HCT116 (cell line): ENCODE results near the gene PLCD1. TPM values are rescaled to one million over a fixed set of nuclear protein-coding genes. Genes with fewer than 3 reads are reported as not detected.

Source experiments
- ATAC-seq: fragments of 200-7000 bp; cut with Tn5 transposase; 2 replicates; pipeline ENCODE4 v1.9.1; 2020; ENCODE audit warnings: mild to moderate bottlenecking, moderate library complexity
- BruUV-seq: library from RNA; stranded (reverse); fragments of 400-500 nt; replicated peaks from 2 replicates; lab custom pipeline; 2021; lab: Mats Ljungman, UMichigan
- CTCF ChIA-PET: fragments of 300-600 bp; sonication (Branson Sonifier 250); formaldehyde crosslinking; loops from one replicate; lab custom pipeline; 2021; ENCODE audit warnings: antibody characterized with exemption; lab: Charles Lee
- POLR2A ChIA-PET: fragments of 300-600, 350-600 bp; sonication (Branson Sonifier 250); formaldehyde crosslinking; loops from one replicate; lab custom pipeline; 2021; ENCODE audit warnings: antibody characterized with exemption; lab: Charles Lee
- RAD21 ChIA-PET, 2 experiments: fragments of 300-600 bp; sonication (Branson Sonifier 250); formaldehyde crosslinking; loops; one replicate each; lab custom pipeline; 2023; ENCODE audit warnings: low total read pairs in 2 of 2; ENCODE audit not compliant: uncharacterized antibody in 2 of 2, unreplicated experiment in 2 of 2, low non-redundant PET in 1 of 2; lab: Charles Lee
- DNase-seq: peaks from one replicate; pipeline ENCODE4 v3.0.0-alpha.2; 2010; ENCODE audit warnings: low read depth, low spot score
- H2AFZ ChIP-seq: fragments of 200-600 bp; shearing (Covaris generic), sonication (generic); 2 replicates; pipeline ENCODE4 v1.6.1; 2017; ENCODE audit warnings: low read depth, mixed run types, mixed read lengths, antibody characterized with exemption, low read length; ENCODE audit not compliant: poor library complexity, severe bottlenecking
- H3K27ac ChIP-seq: 2 replicates; pipeline ENCODE4 v1.5.1; 2012; ENCODE audit warnings: low read depth, low read length
- H3K27me3 ChIP-seq: fragments of 200-600 bp; sonication (generic); 2 replicates; pipeline ENCODE4 v1.6.1; 2016; ENCODE audit warnings: mixed run types, low read length, mixed read lengths; ENCODE audit not compliant: insufficient read depth
- H3K36me3 ChIP-seq, 2 experiments: fragments of 200-500 bp in 1 of 2; fragments of 200-600 bp in 1 of 2; sonication (Bioruptor generic) in 1 of 2; sonication (generic) in 1 of 2; 2 replicates each; pipeline versions ENCODE4 v1.5.1 to v1.6.1; 2014 to 2016; ENCODE audit warnings: low read length in 2 of 2, inconsistent platforms in 1 of 2, mixed read lengths in 1 of 2, mixed run types in 1 of 2; ENCODE audit not compliant: insufficient read depth in 2 of 2, control insufficient read depth in 1 of 2
- H3K4me1 ChIP-seq, 2 experiments: fragments of 200-600 bp in 1 of 2; sonication (generic) in 1 of 2; 2 replicates each; pipeline versions ENCODE4 v1.5.1 to v1.6.1; 2012 to 2017; ENCODE audit warnings: low read length in 2 of 2, inconsistent platforms in 1 of 2, mild to moderate bottlenecking in 1 of 2, mixed read lengths in 1 of 2, mixed run types in 1 of 2, moderate library complexity in 1 of 2; ENCODE audit not compliant: insufficient read depth in 2 of 2, control insufficient read depth in 1 of 2
- H3K4me2 ChIP-seq: fragments of 200-600 bp; sonication (generic); 2 replicates; pipeline ENCODE4 v1.6.1; 2017; ENCODE audit warnings: mixed run types, low read length, mixed read lengths
- H3K4me3 ChIP-seq, 2 experiments: fragments of 200-600 bp in 1 of 2; sonication (generic) in 1 of 2; replicated peaks in 1 of 2; 2 replicates each; pipeline ENCODE4 v1.5.1; 2011 to 2016; ENCODE audit warnings: low read length in 2 of 2, control low read depth in 1 of 2, low read depth in 1 of 2, mild to moderate bottlenecking in 1 of 2, mixed read lengths in 1 of 2, mixed run types in 1 of 2
- H3K79me2 ChIP-seq: fragments of 200-600 bp; sonication (generic); 2 replicates; pipeline ENCODE4 v1.6.1; 2017; ENCODE audit warnings: mild to moderate bottlenecking, mixed run types, low read length, moderate library complexity, mixed read lengths; ENCODE audit not compliant: insufficient read depth
- H3K9ac ChIP-seq: fragments of 200-600 bp; sonication (generic); 2 replicates; pipeline ENCODE4 v1.6.1; 2016; ENCODE audit warnings: low read length, mixed read lengths
- H3K9me2 ChIP-seq: fragments of 200-600 bp; sonication (generic), shearing (Covaris generic); 2 replicates; pipeline ENCODE4 v1.6.1; 2017; ENCODE audit warnings: mixed run types, mild to moderate bottlenecking, moderate library complexity; ENCODE audit not compliant: insufficient read depth
- H3K9me3 ChIP-seq, 2 experiments: fragments of 200-500 bp in 1 of 2; fragments of 200-600 bp in 1 of 2; sonication (Bioruptor generic) in 1 of 2; sonication (generic) in 1 of 2; 2 replicates each; pipeline ENCODE4 v1.6.1; 2014 to 2017; ENCODE audit warnings: low read length in 2 of 2, mixed read lengths in 2 of 2, inconsistent platforms in 1 of 2, low read depth in 1 of 2, mild to moderate bottlenecking in 1 of 2, mixed run types in 1 of 2, moderate library complexity in 1 of 2; ENCODE audit not compliant: control insufficient read depth in 1 of 2, insufficient read depth in 1 of 2
- H4K20me1 ChIP-seq: fragments of 200-600 bp; sonication (generic), shearing (Covaris generic); 2 replicates; pipeline ENCODE4 v1.6.1; 2017; ENCODE audit warnings: mixed run types, mild to moderate bottlenecking, moderate library complexity; ENCODE audit not compliant: insufficient read depth
- CBX3 ChIP-seq: IDR thresholded peaks from 2 replicates; pipeline ENCODE4 v1.6.1; 2012; ENCODE audit warnings: low read depth
- CEBPB ChIP-seq: IDR thresholded peaks from 2 replicates; pipeline ENCODE4 v1.6.1; 2012; ENCODE audit warnings: low read depth
- EGR1 ChIP-seq: IDR thresholded peaks from 2 replicates; pipeline ENCODE4 v1.6.1; 2012; ENCODE audit warnings: low read depth
- FOSL1 ChIP-seq: IDR thresholded peaks from 2 replicates; pipeline ENCODE4 v1.6.1; 2012; ENCODE audit warnings: low read depth
- JUND ChIP-seq: IDR thresholded peaks from 2 replicates; pipeline ENCODE4 v1.6.1; 2012
- MAX ChIP-seq: IDR thresholded peaks from 2 replicates; pipeline ENCODE4 v1.6.1; 2012
- POLR2A ChIP-seq: IDR thresholded peaks from 2 replicates; pipeline ENCODE4 v1.7.0; 2011; ENCODE audit warnings: borderline replicate concordance; ENCODE audit not compliant: insufficient read depth, insufficient read length; ENCODE audit errors: extremely low read depth
- REST ChIP-seq: IDR thresholded peaks from 2 replicates; pipeline ENCODE4 v1.6.1; 2012; ENCODE audit warnings: low read depth
- SIN3A ChIP-seq: IDR thresholded peaks from 2 replicates; pipeline ENCODE4 v1.6.1; 2012; ENCODE audit warnings: low read depth
- SRF ChIP-seq: IDR thresholded peaks from 2 replicates; pipeline ENCODE4 v1.6.1; 2012; ENCODE audit warnings: low read depth
- TCF7L2 ChIP-seq: IDR thresholded peaks from 2 replicates; pipeline ENCODE4 v1.7.0; 2011; ENCODE audit warnings: borderline replicate concordance, inconsistent platforms; ENCODE audit not compliant: insufficient read depth, insufficient read length; ENCODE audit errors: extremely low read depth
- intact Hi-C: fragments of 100-400 bp; cut with micrococcal nuclease; formaldehyde crosslinking; loops from 2 replicates; pipeline ENCODE4 v1.10.0; 2022
- total RNA-seq: library from RNA; stranded (reverse); gene quantifications from one replicate; pipeline ENCODE4 v1.2.1, GENCODE V29; 2021; ENCODE audit not compliant: unreplicated experiment

PLCD1 gene
- total RNA-seq, 1 experiment from 2014 or later, result 15.9 TPM

- no peak for DNase-seq
- intact Hi-C loops, result no loop called here
These were observed 7.5 kb upstream of the PLCD1 start for GRCh38 chr3:38036906-38037305.

More at GRCh38 chr3:38036906-38037305, 7.5 kb upstream of the PLCD1 start:
- CTCF ChIA-PET, result no interaction called here
- no peaks in the 10 kb centered on the region for H4K20me1 ChIP-seq
- no peak overlapping the region for H3K4me2 ChIP-seq
- no peaks in the 10 kb centered on the region for H3K36me3 ChIP-seq
- H3K4me1 ChIP-seq, result peaks cover under 1 to 4% of the 10 kb centered on the region in 2 experiments; a peak in 3 of 4 replicates
- TF ChIP-seq REST, result no peak
- no peak for TF ChIP-seq SIN3A
- no peak for TF ChIP-seq MAX
- no peak for TF ChIP-seq CBX3
- no peak for TF ChIP-seq SRF
- TF ChIP-seq CEBPB, result no peak
- TF ChIP-seq JUND, result no peak
- no peak for TF ChIP-seq TCF7L2
- TF ChIP-seq FOSL1, result no peak
- no peak for TF ChIP-seq EGR1
- no peak for TF ChIP-seq POLR2A
- TF ChIP-seq, all 23 proteins: peak for 0
- Histone ChIP-seq H3K4me3 (no peak overlapping the region), H3K27ac (no peak overlapping the region), H3K9me3 (no peaks in the 10 kb centered on the region), H2AFZ (no peak overlapping the region), H3K9me2 (no peaks in the 10 kb centered on the region), H3K27me3 (no peaks in the 10 kb centered on the region), H3K79me2 (no peaks in the 10 kb centered on the region), H3K9ac (no peak overlapping the region)
- ChIA-PET RAD21 (no interaction called here), POLR2A (no interaction called here)
- BruUV-seq, result no TSS peak
- ATAC-seq, result no peak
